Activated naive CD8-positive, alpha-beta T cell treated with anti-CD3 and anti-CD28 coated beads for 36 hours (primary cell): ENCODE results near the gene GPATCH2L. TPM values are rescaled to one million over a fixed set of nuclear protein-coding genes. Genes with fewer than 3 reads are reported as not detected.
A peak's percentile ranks its signal among the peaks of the same experiment; 100 is the strongest.

Experiments
- DNase-seq: peaks from one replicate; pipeline ENCODE4 v3.0.0; 2021
- H3K27ac Mint-ChIP-seq: one replicate; pipeline ENCODE4 v1.8.0; 2022; ENCODE audit warnings: mild to moderate bottlenecking, moderate library complexity, mixed read lengths
- H3K27me3 Mint-ChIP-seq: one replicate; pipeline ENCODE4 v1.8.0; 2022; ENCODE audit warnings: mild to moderate bottlenecking, mixed read lengths
- H3K36me3 Mint-ChIP-seq: one replicate; pipeline ENCODE4 v1.8.0; 2021; ENCODE audit warnings: mild to moderate bottlenecking, mixed read lengths
- H3K4me1 Mint-ChIP-seq: one replicate; pipeline ENCODE4 v1.8.0; 2021; ENCODE audit warnings: mixed read lengths
- H3K4me3 Mint-ChIP-seq: one replicate; pipeline ENCODE4 v1.8.0; 2022; ENCODE audit warnings: mild to moderate bottlenecking, moderate library complexity, mixed read lengths
- H3K9me3 Mint-ChIP-seq: one replicate; pipeline ENCODE4 v1.8.0; 2022; ENCODE audit warnings: mixed read lengths
- total RNA-seq, 2 experiments: library from RNA; stranded (reverse); gene quantifications; one replicate each; pipeline ENCODE4 v1.2.3, GENCODE V29; 2021

Gene GPATCH2L
- total RNA-seq, 2 experiments from 2014 or later = 32.0 to 36.1 TPM

DNA sequence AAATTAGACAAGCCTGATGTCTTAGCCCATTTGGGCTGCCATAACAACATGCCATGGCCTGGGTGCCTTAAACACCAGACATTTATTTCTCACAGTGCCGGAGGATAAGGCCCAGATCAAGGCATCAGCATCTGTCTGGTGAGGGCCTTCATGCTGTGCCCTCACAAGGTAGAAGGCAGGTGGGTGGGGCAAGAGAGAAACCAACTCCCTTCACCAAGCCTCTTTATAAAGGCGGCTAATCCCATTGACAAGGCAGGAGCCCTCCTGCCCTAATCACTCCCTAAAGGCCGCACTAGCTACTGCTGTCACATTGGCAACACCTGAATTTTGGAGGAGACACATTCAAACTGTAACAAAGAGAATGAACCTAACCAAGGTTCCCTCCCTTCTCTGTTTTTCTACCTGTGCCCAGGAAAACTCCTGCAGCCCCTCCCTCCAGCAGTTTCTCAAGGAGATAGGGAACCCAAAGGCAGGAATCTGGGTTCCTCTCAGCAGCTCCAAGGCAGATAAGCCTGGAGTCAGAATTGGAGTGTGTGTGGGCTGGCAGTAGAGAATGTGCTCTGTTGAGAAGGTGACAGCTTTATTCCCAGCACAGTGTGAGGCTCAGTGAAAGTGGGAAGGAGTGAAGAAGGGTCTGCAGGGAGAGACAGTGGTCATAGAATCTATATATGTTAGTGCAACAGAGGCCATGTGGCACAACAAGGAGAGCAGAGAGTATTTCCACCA is 21.7 kb upstream of the GPATCH2L start:
- Mint-ChIP-seq H3K9me3 (no peaks in the 10 kb centered on the region), H3K36me3 (no peaks in the 10 kb centered on the region), H3K27me3 (peaks cover 67% of the 10 kb centered on the region), H3K4me3 (no peak overlapping the region), H3K4me1 (peaks cover 7% of the 10 kb centered on the region), H3K27ac (no peak overlapping the region)
- no peak for DNase-seq

DNA sequence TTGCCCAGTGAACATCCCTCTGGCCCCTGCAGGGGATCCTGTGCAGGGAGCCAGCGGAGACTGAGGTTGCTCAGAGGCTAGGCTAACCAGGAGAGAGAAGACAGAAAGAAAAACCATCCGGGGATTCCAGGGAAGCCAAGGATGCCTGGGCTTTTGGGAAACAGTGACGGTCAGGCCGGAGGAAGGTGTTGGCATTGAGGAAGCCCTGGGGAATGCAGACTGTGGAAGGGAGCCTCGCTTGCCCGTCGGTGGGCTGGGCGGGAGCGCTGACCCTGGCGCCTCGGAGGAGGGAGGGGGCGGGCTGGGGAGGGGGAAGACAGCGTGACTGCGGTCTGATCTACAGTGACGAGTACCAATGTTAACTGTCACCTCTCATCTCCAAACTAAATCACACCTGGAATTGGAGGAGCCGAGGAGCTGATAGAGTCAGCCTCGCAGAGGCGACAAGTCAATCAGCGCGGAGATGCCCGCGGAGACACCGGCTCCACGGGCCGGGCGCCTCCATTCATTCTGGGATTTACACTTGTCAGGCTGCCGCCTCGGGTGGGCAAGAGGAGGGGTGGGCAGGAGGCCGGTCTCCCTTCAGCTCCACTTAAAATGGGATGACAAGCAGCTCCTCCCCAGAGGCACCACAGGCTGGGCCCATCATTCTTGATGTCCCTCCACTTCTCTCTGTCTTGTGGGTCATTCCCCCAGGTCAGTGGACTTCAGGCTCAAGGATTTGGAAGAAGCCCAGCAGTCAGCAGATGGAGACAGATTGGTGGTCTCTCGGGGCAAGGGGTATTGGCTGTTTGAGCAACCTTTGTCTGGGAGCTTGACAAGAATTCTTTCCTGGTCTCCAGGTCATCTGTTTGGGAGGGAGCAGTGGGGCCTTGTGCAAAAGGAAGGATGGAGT is 20.4 kb upstream of the GPATCH2L start:
- Mint-ChIP-seq H3K27ac (no peak overlapping the region), H3K36me3 (no peaks in the 10 kb centered on the region), H3K27me3 (peaks cover 77% of the 10 kb centered on the region), H3K9me3 (no peaks in the 10 kb centered on the region), H3K4me3 (no peak overlapping the region), H3K4me1 (peaks cover 7% of the 10 kb centered on the region)
- DNase-seq = no peak

DNA sequence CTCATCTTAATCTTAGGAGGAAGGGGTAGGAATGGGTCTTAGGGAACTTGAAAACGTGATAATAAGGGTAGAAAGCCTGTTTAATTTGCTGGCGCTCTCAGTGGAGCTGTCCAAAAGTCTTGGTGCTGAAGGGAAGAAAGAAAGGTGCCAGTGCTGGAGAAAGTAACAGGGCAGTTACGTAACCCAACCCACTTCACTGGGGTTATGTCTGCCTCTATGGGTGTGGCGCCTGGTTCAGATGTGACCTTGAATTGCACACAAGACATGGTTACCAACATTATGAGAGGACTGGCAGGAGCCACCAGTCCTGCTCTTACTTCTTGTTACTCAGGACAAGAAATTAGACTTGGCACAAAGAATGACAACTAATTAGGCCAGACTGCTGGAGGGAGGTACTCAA is 18.6 kb upstream of the GPATCH2L start:
- H3K4me1 Mint-ChIP-seq = peaks cover 9% of the 10 kb centered on the region
- no peak overlapping the region for H3K4me3 Mint-ChIP-seq
- no peak for DNase-seq
- no peaks in the 10 kb centered on the region for H3K9me3 Mint-ChIP-seq
- no peaks in the 10 kb centered on the region for H3K36me3 Mint-ChIP-seq
- H3K27ac Mint-ChIP-seq = no peak overlapping the region
- peaks cover 79% of the 10 kb centered on the region for H3K27me3 Mint-ChIP-seq

DNA sequence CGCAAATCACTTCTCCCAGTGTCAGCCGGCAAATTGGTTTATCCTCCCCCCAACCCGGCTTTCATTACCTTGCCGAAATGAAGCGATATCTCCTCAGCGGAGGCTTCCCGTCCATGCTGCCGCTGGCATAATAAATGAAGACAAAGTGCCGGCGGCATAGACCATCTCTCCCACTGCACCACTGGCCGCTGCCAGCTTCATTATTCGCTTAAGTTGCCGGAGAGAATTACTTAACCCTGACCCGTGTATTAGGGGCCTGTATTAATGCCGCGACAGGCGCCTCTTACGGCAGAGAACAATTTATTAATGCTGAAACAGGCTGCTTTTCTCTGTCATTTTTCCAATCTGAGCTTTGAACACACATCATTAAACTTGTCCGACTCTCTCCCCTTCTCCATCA is 17.5 kb upstream of the GPATCH2L start:
- Mint-ChIP-seq H3K9me3 (no peaks in the 10 kb centered on the region), H3K27ac (no peak overlapping the region), H3K36me3 (no peaks in the 10 kb centered on the region), H3K4me3 (no peak overlapping the region), H3K4me1 (peaks cover 13% of the 10 kb centered on the region), H3K27me3 (peaks cover 83% of the 10 kb centered on the region)
- no peak for DNase-seq

DNA sequence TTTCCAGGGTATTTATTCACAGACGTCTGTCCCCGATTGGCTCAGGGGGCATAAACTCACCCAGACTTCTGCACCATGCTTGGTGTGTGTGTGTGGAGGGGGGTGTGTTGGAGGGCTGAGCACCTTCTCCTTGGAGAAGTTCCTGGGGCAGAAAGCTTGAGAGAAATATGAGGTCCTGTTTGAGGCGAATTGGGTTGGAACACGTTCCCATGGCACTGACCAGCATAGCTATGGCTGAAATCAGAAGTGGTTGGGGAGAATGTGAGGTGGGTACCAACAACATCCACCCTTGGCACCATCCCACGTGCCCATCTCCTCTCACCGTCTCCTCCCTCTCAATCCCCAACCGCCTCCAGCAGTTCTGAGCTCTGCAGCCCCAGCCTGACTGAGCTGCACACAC is 16.0 kb upstream of the GPATCH2L start:
- Mint-ChIP-seq H3K36me3 (no peaks in the 10 kb centered on the region), H3K4me1 (peaks cover 13% of the 10 kb centered on the region), H3K9me3 (peaks cover 3% of the 10 kb centered on the region), H3K27me3 (peaks cover 94% of the 10 kb centered on the region), H3K4me3 (no peak overlapping the region), H3K27ac (no peak overlapping the region)
- no peak for DNase-seq

DNA sequence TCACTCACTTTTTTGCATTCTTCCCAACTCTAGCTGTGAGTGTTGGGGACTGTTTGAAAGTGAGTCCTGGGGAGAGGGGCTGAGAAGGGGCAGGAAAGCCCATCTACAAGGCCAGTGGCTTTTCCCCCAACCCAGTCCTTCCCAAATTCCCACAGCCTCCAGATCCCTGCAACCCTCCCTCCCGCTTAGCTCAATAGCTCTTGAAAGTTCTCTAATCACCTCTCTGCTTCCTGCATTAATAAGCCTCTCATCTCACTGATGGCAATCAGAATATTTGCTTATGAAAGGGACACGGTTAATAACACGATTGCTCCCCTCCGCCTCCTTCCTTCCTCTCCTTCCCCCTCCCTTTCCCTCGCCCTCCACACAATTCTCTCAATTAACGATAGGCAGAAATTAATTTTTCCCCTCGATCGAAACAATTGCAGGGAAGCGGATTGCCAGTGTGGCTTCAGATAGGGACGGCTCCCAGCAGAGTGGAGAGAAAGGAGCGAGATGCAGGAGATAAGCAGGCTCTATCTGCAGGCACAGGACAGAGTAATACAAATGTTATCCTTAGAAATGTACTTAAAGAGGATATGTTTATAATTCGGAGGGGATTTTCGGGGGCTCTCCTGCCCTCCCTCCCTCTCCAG is 15.1 kb upstream of the GPATCH2L start:
- H3K27ac Mint-ChIP-seq = no peak overlapping the region
- H3K4me3 Mint-ChIP-seq = no peak overlapping the region
- H3K4me1 Mint-ChIP-seq = peaks cover 9% of the 10 kb centered on the region
- H3K9me3 Mint-ChIP-seq = peaks cover 3% of the 10 kb centered on the region
- H3K36me3 Mint-ChIP-seq = peaks cover 2% of the 10 kb centered on the region
- H3K27me3 Mint-ChIP-seq = peaks cover 96% of the 10 kb centered on the region
- no peak for DNase-seq

DNA sequence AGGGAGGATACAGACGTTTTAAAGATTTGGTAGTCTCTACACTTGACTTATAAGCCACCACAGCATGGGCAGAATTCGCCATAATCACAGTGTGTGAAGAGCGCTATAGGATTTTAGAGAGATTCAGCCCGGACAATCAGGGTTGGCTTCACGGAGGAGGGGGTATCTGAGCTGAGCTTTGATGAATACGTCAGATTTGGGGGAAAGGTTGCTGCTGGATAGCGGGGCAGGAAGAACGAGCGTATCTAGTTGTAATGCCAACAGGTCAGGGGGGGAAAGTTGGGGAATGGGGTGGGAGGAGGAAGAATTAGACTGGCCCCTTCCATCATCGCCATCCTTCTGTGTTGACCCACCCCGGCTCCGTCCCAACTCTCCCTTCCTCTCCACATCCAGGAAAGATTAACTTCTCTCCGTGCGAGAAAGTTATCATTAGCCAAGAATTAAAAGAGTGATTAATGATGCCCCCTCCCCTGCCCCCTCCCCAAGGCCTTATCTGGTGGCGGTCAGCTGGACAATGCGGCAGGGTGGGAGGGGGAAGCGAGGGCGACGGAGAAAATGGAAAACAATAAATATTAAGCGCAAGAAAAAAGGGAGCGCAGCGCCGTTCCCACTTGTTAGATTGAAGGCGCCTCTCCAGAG is 13.5 kb upstream of the GPATCH2L start:
- peaks cover 88% of the 10 kb centered on the region for H3K27me3 Mint-ChIP-seq
- H3K36me3 Mint-ChIP-seq = peaks cover 2% of the 10 kb centered on the region
- peaks cover 6% of the 10 kb centered on the region for H3K9me3 Mint-ChIP-seq
- no peak overlapping the region for H3K27ac Mint-ChIP-seq
- no peak overlapping the region for H3K4me3 Mint-ChIP-seq
- peaks cover 6% of the 10 kb centered on the region for H3K4me1 Mint-ChIP-seq
- no peak for DNase-seq

DNA sequence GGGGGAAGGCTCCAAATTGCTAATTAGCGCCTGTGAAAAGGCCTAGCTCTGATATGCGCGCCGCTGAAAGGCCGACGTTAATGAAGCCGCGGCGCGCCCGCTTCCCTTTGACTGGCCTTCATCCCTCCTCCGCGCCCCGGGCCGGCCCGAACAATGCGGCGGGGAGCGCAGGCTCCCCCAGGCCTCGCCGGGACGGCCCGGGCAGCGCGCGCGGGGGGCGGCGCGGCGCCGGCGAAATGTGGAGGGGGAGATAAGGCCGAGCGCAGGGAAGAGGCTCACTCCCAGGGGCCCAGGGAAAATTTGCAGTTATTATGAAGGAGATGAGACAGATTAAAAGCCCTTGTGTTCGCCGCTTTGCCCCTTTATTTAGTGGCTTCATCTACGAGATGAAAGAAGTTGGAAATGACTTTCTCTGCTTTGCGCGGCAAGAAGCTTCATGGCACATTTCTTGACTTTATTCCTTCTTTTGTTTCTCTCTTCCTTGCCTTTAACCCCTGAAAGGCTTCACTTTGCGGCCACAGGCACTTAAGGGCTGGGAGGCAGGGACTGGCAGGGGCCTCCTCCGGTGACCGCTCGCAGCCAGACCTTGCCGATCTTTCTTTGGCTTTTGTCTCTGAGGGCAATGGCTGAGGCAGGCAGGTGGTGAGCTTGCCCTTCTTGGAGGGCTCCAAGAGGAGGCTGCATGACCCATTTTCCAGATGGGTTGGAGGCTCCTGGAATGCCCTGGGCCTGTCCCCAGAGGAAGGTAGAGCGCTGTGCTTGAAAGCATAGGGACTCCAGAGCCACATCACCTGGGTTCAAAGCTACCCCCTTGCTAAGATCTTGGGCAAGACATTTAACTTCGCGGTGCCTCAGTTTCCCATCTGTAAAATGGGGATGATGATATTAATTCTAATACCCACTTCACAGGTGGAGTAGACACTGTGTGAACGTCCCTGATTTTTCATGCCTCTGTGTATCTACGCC is 12.7 kb upstream of the GPATCH2L start:
- no peak overlapping the region for H3K4me3 Mint-ChIP-seq

DNA sequence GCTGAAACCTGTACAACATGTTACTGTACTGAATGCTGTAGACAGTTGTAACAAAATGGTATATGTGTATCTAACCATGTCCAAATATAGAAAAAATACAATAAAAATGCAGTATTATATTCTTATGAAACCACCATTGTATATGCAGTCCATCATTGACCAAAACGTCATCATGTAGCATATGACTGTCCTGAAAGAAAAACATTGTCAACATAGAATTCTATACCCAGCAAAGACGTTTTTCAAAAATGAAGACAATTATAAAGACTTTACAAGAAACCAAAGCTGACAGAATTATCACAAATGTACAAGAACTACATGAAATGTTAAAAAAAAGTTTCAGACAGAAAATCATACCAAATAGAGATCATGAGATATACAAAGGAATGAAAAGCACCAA is 8.1 kb upstream of the GPATCH2L start:
- peaks cover 11% of the 10 kb centered on the region for H3K9me3 Mint-ChIP-seq
- DNase-seq = no peak
- H3K4me1 Mint-ChIP-seq = no peaks in the 10 kb centered on the region
- H3K27me3 Mint-ChIP-seq = peaks cover 45% of the 10 kb centered on the region
- no peak overlapping the region for H3K27ac Mint-ChIP-seq
- no peak overlapping the region for H3K4me3 Mint-ChIP-seq
- peaks cover 2% of the 10 kb centered on the region for H3K36me3 Mint-ChIP-seq

More for the DNA sequence above, 12.7 kb upstream of the GPATCH2L start:
- Mint-ChIP-seq H3K9me3 (peaks cover 9% of the 10 kb centered on the region), H3K36me3 (peaks cover 2% of the 10 kb centered on the region), H3K27me3 (peaks cover 80% of the 10 kb centered on the region), H3K27ac (no peak overlapping the region), H3K4me1 (peaks cover 6% of the 10 kb centered on the region)
- no peak for DNase-seq

DNA sequence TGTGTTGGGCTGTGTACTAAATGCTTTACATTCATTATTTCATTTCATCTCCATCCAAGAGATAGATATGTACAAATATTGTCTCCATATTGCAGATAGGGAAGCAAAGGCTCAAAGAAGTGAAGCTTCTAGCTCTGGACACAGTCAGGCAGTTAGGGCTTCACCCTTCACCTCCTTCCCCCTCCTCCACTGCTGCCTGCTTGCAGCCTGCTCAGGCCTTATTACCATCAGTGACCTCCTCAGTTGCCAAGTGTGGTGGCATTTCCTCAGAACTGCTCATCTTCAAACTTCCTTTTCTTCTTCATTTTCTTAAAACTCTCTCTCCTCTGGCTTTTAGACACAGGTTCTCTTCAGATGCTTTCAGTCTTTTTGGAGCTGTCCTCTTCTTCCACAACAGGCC is 4.7 kb upstream of the GPATCH2L start:
- Mint-ChIP-seq H3K27me3 (peaks cover 14% of the 10 kb centered on the region), H3K27ac (no peak overlapping the region), H3K9me3 (peaks cover 14% of the 10 kb centered on the region), H3K36me3 (peaks cover 1% of the 10 kb centered on the region), H3K4me3 (no peak overlapping the region), H3K4me1 (peaks cover 10% of the 10 kb centered on the region)
- no peak for DNase-seq

DNA sequence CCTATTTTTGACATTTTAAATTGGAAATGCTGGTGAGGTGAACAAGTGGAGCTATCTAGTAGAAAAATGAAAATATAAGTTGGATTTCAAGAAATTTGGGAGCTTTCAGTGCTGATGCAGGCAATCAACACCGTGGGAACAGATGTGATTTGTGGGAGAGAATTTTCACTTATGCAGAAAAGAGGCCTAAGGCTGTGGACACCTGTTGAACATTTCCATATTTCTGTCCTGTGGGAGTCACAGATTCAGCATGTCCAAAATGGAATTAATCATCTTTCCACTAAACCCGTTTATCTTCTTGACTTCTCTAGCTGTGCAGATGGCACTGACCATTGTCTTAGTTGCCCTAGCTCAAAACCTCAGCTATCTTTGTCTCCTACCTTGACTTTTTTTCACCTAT is 2.5 kb upstream of the GPATCH2L start:
- peaks cover 8% of the 10 kb centered on the region for H3K9me3 Mint-ChIP-seq
- DNase-seq = no peak
- peaks cover 25% of the 10 kb centered on the region for H3K4me1 Mint-ChIP-seq
- no peak overlapping the region for H3K4me3 Mint-ChIP-seq
- H3K27ac Mint-ChIP-seq = no peak overlapping the region
- H3K27me3 Mint-ChIP-seq = peaks cover 9% of the 10 kb centered on the region
- H3K36me3 Mint-ChIP-seq = peaks cover 16% of the 10 kb centered on the region

DNA sequence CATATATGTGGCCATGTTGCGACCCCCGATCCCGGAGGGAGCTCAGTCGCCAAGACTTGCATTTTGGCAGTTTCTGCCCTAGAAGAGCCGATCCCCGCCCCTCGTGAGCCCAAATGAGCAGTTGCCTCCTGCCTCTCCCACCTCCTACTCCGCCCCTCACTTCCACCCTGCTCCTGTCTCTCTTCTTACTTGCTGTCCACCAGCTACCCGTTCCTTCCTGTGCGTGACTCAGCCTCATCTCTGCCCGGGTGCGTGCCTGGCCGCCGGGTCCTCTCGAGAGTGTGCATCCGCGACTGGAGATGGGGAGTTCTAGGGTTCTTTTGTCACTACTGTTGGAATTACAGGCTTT is 585 bp downstream of the GPATCH2L start:
- H3K36me3 Mint-ChIP-seq = peaks cover 34% of the 10 kb centered on the region
- peak overlapping the region; percentile 97 for H3K4me3 Mint-ChIP-seq
- peaks cover 6% of the 10 kb centered on the region for H3K9me3 Mint-ChIP-seq

DNA sequence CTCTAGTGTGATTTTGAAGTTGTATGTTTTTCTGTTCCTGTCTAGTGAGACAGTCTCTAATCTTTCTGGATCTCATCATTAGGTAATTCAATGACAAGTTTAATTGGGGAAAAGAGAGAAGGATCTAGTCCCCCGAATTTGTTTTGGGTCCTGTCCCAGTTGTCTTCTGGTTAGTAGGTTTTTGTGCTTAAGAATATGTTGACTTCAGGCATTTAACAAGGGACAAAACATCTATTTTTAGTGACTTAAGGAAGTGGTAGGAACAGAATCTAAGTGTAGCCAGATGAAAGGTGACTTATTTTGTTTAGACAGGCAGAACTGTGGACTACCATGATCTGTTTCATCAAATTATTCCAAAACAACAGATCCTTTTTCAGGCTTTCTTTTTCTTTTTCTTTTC is 2.2 kb downstream of the GPATCH2L start:
- DNase-seq = no peak
- no peak overlapping the region for H3K4me3 Mint-ChIP-seq
- H3K4me1 Mint-ChIP-seq = peaks cover 67% of the 10 kb centered on the region
- no peaks in the 10 kb centered on the region for H3K27me3 Mint-ChIP-seq
- H3K9me3 Mint-ChIP-seq = peaks cover 6% of the 10 kb centered on the region
- H3K36me3 Mint-ChIP-seq = peaks cover 40% of the 10 kb centered on the region
- no peak overlapping the region for H3K27ac Mint-ChIP-seq

More for the DNA sequence above, 585 bp downstream of the GPATCH2L start:
- Mint-ChIP-seq H3K27ac (peak overlapping the region; percentile 98), H3K4me1 (peaks cover 54% of the 10 kb centered on the region), H3K27me3 (no peaks in the 10 kb centered on the region)
- DNase-seq = peak; percentile 82

DNA sequence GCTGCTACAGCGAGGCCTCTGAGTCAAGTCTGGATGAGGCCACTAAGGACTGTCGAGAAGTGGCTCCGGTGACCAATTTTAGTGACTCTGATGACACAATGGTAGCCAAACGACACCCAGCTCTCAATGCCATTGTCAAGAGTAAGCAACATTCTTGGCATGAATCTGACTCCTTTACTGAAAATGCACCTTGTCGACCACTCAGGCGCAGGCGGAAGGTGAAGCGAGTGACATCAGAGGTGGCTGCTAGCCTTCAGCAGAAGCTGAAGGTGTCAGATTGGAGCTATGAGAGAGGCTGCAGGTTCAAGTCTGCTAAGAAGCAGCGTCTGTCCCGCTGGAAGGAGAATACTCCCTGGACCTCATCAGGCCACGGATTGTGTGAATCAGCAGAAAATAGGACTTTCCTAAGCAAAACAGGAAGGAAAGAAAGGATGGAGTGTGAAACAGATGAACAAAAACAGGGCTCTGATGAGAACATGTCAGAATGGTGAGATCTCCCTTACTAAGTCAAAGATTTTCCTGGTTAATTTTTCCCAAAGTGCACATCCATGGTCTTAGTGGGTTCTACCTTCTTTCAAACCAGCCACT is 2.9 kb downstream of the GPATCH2L start:
- H3K27ac Mint-ChIP-seq = no peak overlapping the region
- no peaks in the 10 kb centered on the region for H3K27me3 Mint-ChIP-seq
- no peak for DNase-seq
- peaks cover 45% of the 10 kb centered on the region for H3K36me3 Mint-ChIP-seq
- peaks cover 69% of the 10 kb centered on the region for H3K4me1 Mint-ChIP-seq
- peak overlapping the region; percentile 20 for H3K4me3 Mint-ChIP-seq
- H3K9me3 Mint-ChIP-seq = peaks cover 6% of the 10 kb centered on the region
